ENCODE data around the gene TMEM231. TPM values are rescaled to one million over a fixed set of nuclear protein-coding genes. Genes with fewer than 3 reads are reported as not detected.

TMEM231 gene, protein sequence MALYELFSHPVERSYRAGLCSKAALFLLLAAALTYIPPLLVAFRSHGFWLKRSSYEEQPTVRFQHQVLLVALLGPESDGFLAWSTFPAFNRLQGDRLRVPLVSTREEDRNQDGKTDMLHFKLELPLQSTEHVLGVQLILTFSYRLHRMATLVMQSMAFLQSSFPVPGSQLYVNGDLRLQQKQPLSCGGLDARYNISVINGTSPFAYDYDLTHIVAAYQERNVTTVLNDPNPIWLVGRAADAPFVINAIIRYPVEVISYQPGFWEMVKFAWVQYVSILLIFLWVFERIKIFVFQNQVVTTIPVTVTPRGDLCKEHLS
- 15.1 and 18.4 TPM in 2 replicates for total RNA-seq

DNA sequence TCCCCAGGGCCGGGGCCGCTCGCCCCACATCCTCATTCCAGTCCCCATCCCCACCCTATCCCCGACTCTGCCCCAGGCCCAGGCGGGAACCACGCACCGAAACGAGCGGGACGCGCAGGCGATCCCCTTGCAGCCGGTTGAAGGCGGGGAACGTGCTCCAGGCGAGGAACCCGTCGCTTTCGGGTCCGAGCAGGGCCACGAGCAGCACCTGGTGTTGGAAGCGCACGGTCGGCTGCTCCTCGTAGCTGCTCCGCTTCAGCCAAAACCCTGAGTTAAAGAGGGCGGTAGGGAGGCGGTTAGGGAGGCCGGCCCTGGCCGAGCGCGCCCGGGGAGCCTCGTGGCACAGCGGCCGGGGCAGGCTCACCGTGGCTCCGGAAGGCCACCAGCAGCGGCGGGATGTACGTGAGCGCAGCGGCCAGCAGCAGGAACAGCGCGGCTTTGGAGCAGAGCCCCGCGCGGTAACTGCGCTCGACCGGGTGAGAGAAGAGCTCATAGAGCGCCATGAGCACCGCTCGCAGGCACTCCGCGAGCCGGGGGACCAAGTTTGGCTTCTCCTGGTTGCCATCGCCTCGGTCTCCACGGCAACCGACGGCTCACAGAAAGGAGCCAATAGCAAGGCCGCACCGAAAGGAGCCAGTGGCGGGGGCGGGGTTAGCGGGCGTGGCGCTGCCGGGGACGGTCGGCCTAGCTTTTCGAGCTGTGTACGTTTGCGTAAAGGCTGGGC is at the start of gene TMEM231:
TSS of gene TMEM231 (minus strand) at position 546 of the 724 bp plus-strand sequence. CDS start at position 503, 43 bp downstream.

DNA sequence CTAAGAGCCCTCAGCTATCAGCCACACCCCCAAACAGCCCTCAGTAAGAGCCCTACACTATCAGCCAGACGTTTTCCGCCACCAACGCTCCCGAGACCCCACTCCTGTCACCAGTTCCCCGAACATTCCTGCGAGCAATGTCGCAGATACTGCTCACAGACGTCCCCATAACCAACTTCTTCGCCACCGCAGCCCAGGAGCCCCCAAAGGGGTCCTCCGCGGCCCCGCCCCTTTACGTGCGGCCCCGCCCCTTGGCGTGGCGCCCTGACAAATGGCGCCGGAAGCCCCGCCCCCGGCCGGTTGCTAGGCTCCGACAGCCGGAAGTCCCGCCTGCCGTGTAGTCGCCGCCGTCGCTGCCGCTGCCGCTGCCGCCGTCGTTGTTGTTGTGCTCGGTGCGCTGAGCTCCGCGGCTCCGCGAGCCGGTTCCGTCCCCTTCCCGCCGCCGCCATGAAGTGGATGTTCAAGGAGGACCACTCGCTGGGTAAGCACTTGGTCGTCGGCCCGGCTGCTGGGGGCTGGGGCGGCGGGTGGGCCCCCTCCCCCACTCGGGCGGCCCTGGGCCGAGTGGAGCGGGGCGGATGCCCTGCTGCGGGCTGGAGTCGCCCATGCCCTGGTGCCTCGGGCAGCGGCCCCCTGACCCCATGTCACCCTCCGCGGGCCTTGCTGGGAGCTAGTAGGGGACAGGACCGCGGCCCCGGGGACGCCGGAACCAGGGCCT is 10.1 kb upstream of the TMEM231 start, which contains the start of gene GABARAPL2:
TSS of gene GABARAPL2 (plus strand) at position 340 of the 718 bp plus-strand sequence. CDS start at position 448, 108 bp downstream.

DNA sequence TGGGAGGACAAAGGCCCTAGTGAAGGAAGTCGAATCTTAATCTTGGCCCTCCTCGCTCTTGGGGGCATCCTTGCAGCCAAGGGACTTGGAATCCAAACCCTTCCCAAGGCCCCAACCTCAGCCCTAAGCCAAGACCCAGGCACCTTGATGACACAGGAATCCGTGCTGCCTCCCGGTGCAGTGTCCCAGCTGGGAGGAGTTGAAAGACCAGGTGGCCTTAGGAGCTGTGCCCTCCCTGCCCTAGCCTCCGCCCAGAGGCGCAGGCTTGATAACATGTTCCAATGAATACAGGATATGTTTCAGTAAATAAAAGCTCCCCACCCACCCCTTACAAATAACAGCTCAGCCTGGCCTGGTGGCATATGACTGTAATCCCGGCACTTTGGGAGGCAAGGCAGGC is 20.2 kb downstream of the TMEM231 start, which contains the start of gene CHST5:
TSS of gene CHST5 (minus strand) at position 208 of the 400 bp plus-strand sequence. CDS start 5,724 bp downstream, outside the sequence.

DNA sequence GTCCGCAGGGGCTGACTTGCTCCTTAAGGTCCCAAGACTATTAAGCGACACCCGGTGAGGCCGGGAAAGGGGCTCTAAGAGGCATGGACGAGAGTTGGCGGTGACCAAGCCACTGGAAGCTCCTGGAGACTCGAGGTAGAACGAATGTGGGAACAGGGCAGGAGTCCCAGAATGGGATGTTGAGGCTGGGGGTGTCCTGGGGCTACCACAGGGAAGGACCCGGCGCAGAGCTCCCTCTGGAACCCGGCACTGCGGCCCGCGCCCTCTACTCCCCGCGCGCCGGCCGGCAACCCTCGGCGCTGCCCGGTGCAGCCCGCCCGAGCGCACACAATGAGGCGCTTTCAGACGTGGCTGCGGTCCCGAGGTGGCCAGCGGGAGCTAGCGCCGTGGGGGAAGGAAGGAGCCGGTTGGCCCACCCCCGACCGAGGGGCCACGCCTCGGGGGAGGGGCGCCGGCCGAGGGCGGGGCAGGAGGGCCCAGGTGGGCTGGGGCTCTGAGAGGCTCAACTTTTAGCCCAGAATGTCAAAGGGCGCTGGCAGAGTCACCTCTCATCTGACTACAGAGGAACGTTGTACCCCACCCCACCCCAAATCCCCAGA is 60.9 kb downstream of the TMEM231 start, which contains the start of gene CHST6:
TSS of gene CHST6 (minus strand) at position 366 of the 599 bp plus-strand sequence. CDS start 15,613 bp downstream, outside the sequence.

Other genes with a start within 250 kb of the TMEM231 start
- gene CFDP1, start 122.7 kb downstream of the TMEM231 start, total RNA-seq: 59.5 and 80.5 TPM in 2 replicates
- gene TMEM170A, start 91.6 kb downstream of the TMEM231 start, total RNA-seq: 17.9 and 30.9 TPM in 2 replicates
- gene CHST6, start 60.8 kb downstream of the TMEM231 start, total RNA-seq: 0.22 and 1.00 TPM in 2 replicates
- gene CHST5, start 20.1 kb downstream of the TMEM231 start, total RNA-seq: under 0.01 and 0.11 TPM in 2 replicates
- gene GABARAPL2, start 10.1 kb upstream of the TMEM231 start, total RNA-seq: 38.5 and 44.0 TPM in 2 replicates
- 59.1 and 101 TPM in 2 replicates for gene ADAT1, start 67.0 kb upstream of the TMEM231 start, total RNA-seq
- gene KARS1, start 91.4 kb upstream of the TMEM231 start, total RNA-seq: 135 and 202 TPM in 2 replicates
- gene TERF2IP, start 91.5 kb upstream of the TMEM231 start, total RNA-seq: 55.9 and 65.4 TPM in 2 replicates
- gene CPHXL2, start 120.8 kb upstream of the TMEM231 start, total RNA-seq: not detected in 2 replicates
- not detected in 2 replicates for gene DUXB, start 145.2 kb upstream of the TMEM231 start, total RNA-seq
- gene CPHXL, start 170.2 kb upstream of the TMEM231 start, total RNA-seq: not detected in 2 replicates